Adrenal gland (tissue), 5 donors: Measurements from ENCODE around the gene EDARADD.

Experiments
- CTCF ChIP-seq, 6 experiments: fragments of 450-650 bp in 4 of 6; fragments of 200-600 bp in 2 of 6; sonication (generic) in 1 of 6; IDR thresholded peaks; 1 replicate in 5 of 6; 2 replicates in 1 of 6; pipeline versions ENCODE4 v1.5.1 to v1.8.0; 2016 to 2021; ENCODE audit warnings: antibody characterized with exemption in 6 of 6, mild to moderate bottlenecking in 2 of 6, moderate library complexity in 1 of 6
- POLR2A ChIP-seq, 2 donors: fragments of 450-650 bp; IDR thresholded peaks; one replicate each; pipeline ENCODE4 v1.6.1; 2017; ENCODE audit warnings: antibody characterized with exemption in 2 of 2, mild to moderate bottlenecking in 2 of 2, moderate library complexity in 1 of 2
- donor health status: DM: no; HTN: no; CAD: no.

- TF ChIP-seq POLR2A (IDR thresholded peaks at IDR 0.05) (no peak), CTCF (IDR thresholded peaks at IDR 0.05) (no peak)
Observed at GRCh38 chr1:236433819-236434315, 39.8 kb downstream of the EDARADD start.
